ENCODE data around the gene TULP4.
"Not testable (repeated sequence)": the region's sequence is repeated elsewhere in the genome, so short reads cannot be mapped to it uniquely, and the experiment has no call there.

Gene TULP4

GRCh38 chr6:158402184-158402583, 89.9 kb downstream of the TULP4 start:
- no peak for DNase-seq
- no peak overlapping the region for H3K4me3 Mint-ChIP-seq
- no peaks in the 10 kb centered on the region for H3K4me1 Mint-ChIP-seq
- no peak overlapping the region for H3K27ac Mint-ChIP-seq
- ATAC-seq: no peak
- no peaks in the 10 kb centered on the region for H3K9me3 Mint-ChIP-seq
- H3K27me3 Mint-ChIP-seq: no peaks in the 10 kb centered on the region

- not testable (repeated sequence) for H3K27ac Mint-ChIP-seq, ATAC-seq, H3K27me3 Mint-ChIP-seq, DNase-seq, H3K4me1 Mint-ChIP-seq, H3K4me3 Mint-ChIP-seq, H3K9me3 Mint-ChIP-seq
These were observed 93.1 kb downstream of the TULP4 start for GRCh38 chr6:158405321-158405831.

- H3K9me3 Mint-ChIP-seq: no peaks in the 10 kb centered on the region
- no peak overlapping the region for H3K27ac Mint-ChIP-seq
- no peak overlapping the region for H3K4me3 Mint-ChIP-seq
- H3K4me1 Mint-ChIP-seq: peaks cover 7% of the 10 kb centered on the region
- H3K27me3 Mint-ChIP-seq: no peaks in the 10 kb centered on the region
- ATAC-seq (no peak), DNase-seq (no peak)
These were observed 93.7 kb downstream of the TULP4 start for GRCh38 chr6:158405933-158406332.

GRCh38 chr6:158406736-158407135, 94.5 kb downstream of the TULP4 start:
- DNase-seq: no peak
- H3K27me3 Mint-ChIP-seq: no peaks in the 10 kb centered on the region
- ATAC-seq: no peak
- no peak overlapping the region for H3K27ac Mint-ChIP-seq
- H3K9me3 Mint-ChIP-seq: no peaks in the 10 kb centered on the region
- H3K4me1 Mint-ChIP-seq: peaks cover 7% of the 10 kb centered on the region
- no peak overlapping the region for H3K4me3 Mint-ChIP-seq

- ATAC-seq: no peak
- H3K27ac Mint-ChIP-seq: peak overlapping the region in 1 of 2 donors; percentile 35
- DNase-seq: no peak
- peaks cover 7% of the 10 kb centered on the region for H3K4me1 Mint-ChIP-seq
- H3K4me3 Mint-ChIP-seq: no peak overlapping the region
- H3K9me3 Mint-ChIP-seq: no peaks in the 10 kb centered on the region
- no peaks in the 10 kb centered on the region for H3K27me3 Mint-ChIP-seq
These were observed 95.7 kb downstream of the TULP4 start for GRCh38 chr6:158408013-158408412.

GRCh38 chr6:158408552-158409130, 96.4 kb downstream of the TULP4 start:
- H3K4me1 Mint-ChIP-seq: peaks cover 7% of the 10 kb centered on the region
- no peaks in the 10 kb centered on the region for H3K9me3 Mint-ChIP-seq
- ATAC-seq (no peak), DNase-seq (no peak)
- no peaks in the 10 kb centered on the region for H3K27me3 Mint-ChIP-seq
- no peak overlapping the region for H3K27ac Mint-ChIP-seq
- H3K4me3 Mint-ChIP-seq: no peak overlapping the region

GRCh38 chr6:158409451-158409850, 97.2 kb downstream of the TULP4 start:
- Mint-ChIP-seq H3K27me3 (no peaks in the 10 kb centered on the region), H3K4me3 (no peak overlapping the region), H3K27ac (no peak overlapping the region), H3K9me3 (no peaks in the 10 kb centered on the region), H3K4me1 (peaks cover 7% of the 10 kb centered on the region)
- ATAC-seq: no peak
- DNase-seq: no peak

- Mint-ChIP-seq H3K27ac (no peak overlapping the region), H3K9me3 (no peaks in the 10 kb centered on the region), H3K4me3 (no peak overlapping the region), H3K27me3 (no peaks in the 10 kb centered on the region), H3K4me1 (peaks cover 7% of the 10 kb centered on the region)
- no peak for DNase-seq
- ATAC-seq: no peak
These were observed 98.5 kb downstream of the TULP4 start for GRCh38 chr6:158410784-158411183.

- no peaks in the 10 kb centered on the region for H3K27me3 Mint-ChIP-seq
- DNase-seq (no peak), ATAC-seq (no peak)
- no peak overlapping the region for H3K27ac Mint-ChIP-seq
- H3K4me1 Mint-ChIP-seq: peaks cover 7% of the 10 kb centered on the region
- no peak overlapping the region for H3K4me3 Mint-ChIP-seq
- H3K9me3 Mint-ChIP-seq: no peaks in the 10 kb centered on the region
These were observed 99.7 kb downstream of the TULP4 start for GRCh38 chr6:158411998-158412397.

- peaks cover 7% of the 10 kb centered on the region for H3K4me1 Mint-ChIP-seq
- H3K27me3 Mint-ChIP-seq: no peaks in the 10 kb centered on the region
- peak overlapping the region in 1 of 2 donors; percentile 6 for H3K27ac Mint-ChIP-seq
- no peaks in the 10 kb centered on the region for H3K9me3 Mint-ChIP-seq
- no peak overlapping the region for H3K4me3 Mint-ChIP-seq
- no peak for DNase-seq
- no peak for ATAC-seq
These were observed 100.8 kb downstream of the TULP4 start for GRCh38 chr6:158413028-158413427.

GRCh38 chr6:158413814-158414565, 101.7 kb downstream of the TULP4 start:
- DNase-seq: no peak
- Mint-ChIP-seq H3K9me3 (no peaks in the 10 kb centered on the region), H3K4me1 (peaks cover 6% of the 10 kb centered on the region), H3K4me3 (no peak overlapping the region), H3K27me3 (no peaks in the 10 kb centered on the region), H3K27ac (peak overlapping the region in 1 of 2 donors; percentile 49)
- no peak for ATAC-seq

GRCh38 chr6:158414851-158415262, 102.6 kb downstream of the TULP4 start:
- ATAC-seq (no peak), DNase-seq (no peak)
- Mint-ChIP-seq H3K27me3 (no peaks in the 10 kb centered on the region), H3K4me1 (no peaks in the 10 kb centered on the region), H3K27ac (no peak overlapping the region), H3K9me3 (peaks cover 4 to 8% of the 10 kb centered on the region in 2 donors), H3K4me3 (no peak overlapping the region)

GRCh38 chr6:158415666-158416065, 103.4 kb downstream of the TULP4 start:
- no peaks in the 10 kb centered on the region for H3K27me3 Mint-ChIP-seq
- no peaks in the 10 kb centered on the region for H3K4me1 Mint-ChIP-seq
- DNase-seq (no peak), ATAC-seq (no peak)
- no peak overlapping the region for H3K4me3 Mint-ChIP-seq
- no peak overlapping the region for H3K27ac Mint-ChIP-seq
- H3K9me3 Mint-ChIP-seq: peaks cover 4 to 8% of the 10 kb centered on the region in 2 donors

GRCh38 chr6:158416883-158417759, 104.9 kb downstream of the TULP4 start:
- peak overlapping the region in 1 of 2 donors; percentile 42 for H3K27ac Mint-ChIP-seq
- ATAC-seq (no peak), DNase-seq (no peak)
- H3K4me3 Mint-ChIP-seq: no peak overlapping the region
- no peaks in the 10 kb centered on the region for H3K4me1 Mint-ChIP-seq
- no peaks in the 10 kb centered on the region for H3K27me3 Mint-ChIP-seq
- H3K9me3 Mint-ChIP-seq: peaks cover 4 to 8% of the 10 kb centered on the region in 2 donors

- H3K27me3 Mint-ChIP-seq: no peaks in the 10 kb centered on the region
- no peak for DNase-seq
- peaks cover 4 to 8% of the 10 kb centered on the region in 2 donors for H3K9me3 Mint-ChIP-seq
- no peak overlapping the region for H3K27ac Mint-ChIP-seq
- H3K4me3 Mint-ChIP-seq: no peak overlapping the region
- no peaks in the 10 kb centered on the region for H3K4me1 Mint-ChIP-seq
- no peak for ATAC-seq
These were observed 105.5 kb downstream of the TULP4 start for GRCh38 chr6:158417760-158418098.

GRCh38 chr6:158418501-158418900, 106.2 kb downstream of the TULP4 start:
- Mint-ChIP-seq H3K27me3 (no peaks in the 10 kb centered on the region), H3K9me3 (peaks cover 4 to 8% of the 10 kb centered on the region in 2 donors), H3K4me3 (no peak overlapping the region), H3K27ac (no peak overlapping the region), H3K4me1 (no peaks in the 10 kb centered on the region)
- no peak for DNase-seq
- ATAC-seq: no peak

Measured in stimulated activated naive CD8-positive, alpha-beta T cell treated with anti-CD3 and anti-CD28 coated beads, Interleukin-15, amount 100 ng/mL, for 72 hours (primary cell).